Omental fat pad (tissue), 4 donors: ENCODE data around the gene RUNX3. TPM values are rescaled to one million over a fixed set of nuclear protein-coding genes. Genes with fewer than 3 reads are reported as not detected.

Source experiments
- ATAC-seq: fragments of 150-250 bp; one replicate; pipeline ENCODE4 v1.9.1; 2016; ENCODE audit warnings: mild to moderate bottlenecking, moderate library complexity; ENCODE audit not compliant: low FRiP score
- DNase-seq: peaks from one replicate; pipeline ENCODE4 v3.0.0-alpha.2; 2019; ENCODE audit warnings: low spot score
- total RNA-seq, 4 donors: library from RNA; depleted of rRNA; stranded (reverse); fragments of >200 nt; gene quantifications; one replicate each; pipeline ENCODE4 v1.1.0, GENCODE V29; 2016
- TF ChIP-seq, protein P1 (sequence below), 3 donors: fragments of 450-650 bp; IDR thresholded peaks; one replicate each; pipeline ENCODE4 v1.5.1; 2016 to 2017; ENCODE audit warnings: antibody characterized with exemption in 3 of 3, mild to moderate bottlenecking in 3 of 3, moderate library complexity in 2 of 3

The RUNX3 gene
- total RNA-seq, 4 donors from 2014 or later, result 1.6 to 6.7 (median 3.8) TPM

DNA sequence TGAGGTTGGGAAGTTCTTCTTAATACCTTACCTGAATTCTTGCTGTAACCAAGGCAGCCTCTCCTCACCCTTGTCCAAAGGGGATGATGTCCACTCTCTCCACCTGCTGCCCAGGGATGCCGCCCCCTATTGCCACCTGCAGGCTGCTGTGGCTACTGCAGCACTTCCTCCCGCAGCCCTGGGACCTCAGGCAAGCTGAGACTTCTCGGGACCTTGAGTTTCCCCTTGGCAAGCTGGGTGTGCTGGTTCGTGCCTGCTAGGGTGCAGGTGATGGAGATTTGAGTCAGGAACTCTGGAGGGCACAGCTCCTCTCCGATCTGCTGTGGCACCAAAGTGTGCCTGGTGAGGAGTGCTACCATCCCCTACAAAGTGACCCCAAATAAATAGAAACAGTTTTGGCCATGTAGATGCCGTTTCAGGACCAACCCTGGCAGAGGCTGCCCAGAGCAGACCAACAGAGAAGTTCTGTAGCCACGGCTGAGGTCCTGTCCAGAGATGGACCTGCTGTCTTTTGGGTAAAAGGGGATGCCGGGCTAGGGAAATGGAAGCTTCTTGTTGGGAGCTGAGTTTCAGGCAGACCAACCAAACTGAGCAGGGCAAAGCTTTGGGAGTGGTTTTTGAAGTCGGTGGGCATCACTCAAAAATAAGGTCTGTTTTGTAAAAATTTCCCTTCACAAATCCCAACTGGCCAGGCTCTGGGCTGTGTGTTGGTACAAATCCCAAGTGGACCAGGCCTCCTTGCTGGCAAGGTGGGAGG, 31.7 kb downstream of the RUNX3 start:
- ATAC-seq (no peak), DNase-seq (peak; percentile 25)
- TF ChIP-seq, protein P1, sequence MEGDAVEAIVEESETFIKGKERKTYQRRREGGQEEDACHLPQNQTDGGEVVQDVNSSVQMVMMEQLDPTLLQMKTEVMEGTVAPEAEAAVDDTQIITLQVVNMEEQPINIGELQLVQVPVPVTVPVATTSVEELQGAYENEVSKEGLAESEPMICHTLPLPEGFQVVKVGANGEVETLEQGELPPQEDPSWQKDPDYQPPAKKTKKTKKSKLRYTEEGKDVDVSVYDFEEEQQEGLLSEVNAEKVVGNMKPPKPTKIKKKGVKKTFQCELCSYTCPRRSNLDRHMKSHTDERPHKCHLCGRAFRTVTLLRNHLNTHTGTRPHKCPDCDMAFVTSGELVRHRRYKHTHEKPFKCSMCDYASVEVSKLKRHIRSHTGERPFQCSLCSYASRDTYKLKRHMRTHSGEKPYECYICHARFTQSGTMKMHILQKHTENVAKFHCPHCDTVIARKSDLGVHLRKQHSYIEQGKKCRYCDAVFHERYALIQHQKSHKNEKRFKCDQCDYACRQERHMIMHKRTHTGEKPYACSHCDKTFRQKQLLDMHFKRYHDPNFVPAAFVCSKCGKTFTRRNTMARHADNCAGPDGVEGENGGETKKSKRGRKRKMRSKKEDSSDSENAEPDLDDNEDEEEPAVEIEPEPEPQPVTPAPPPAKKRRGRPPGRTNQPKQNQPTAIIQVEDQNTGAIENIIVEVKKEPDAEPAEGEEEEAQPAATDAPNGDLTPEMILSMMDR (IDR thresholded peaks at IDR 0.05), result no peak

DNA sequence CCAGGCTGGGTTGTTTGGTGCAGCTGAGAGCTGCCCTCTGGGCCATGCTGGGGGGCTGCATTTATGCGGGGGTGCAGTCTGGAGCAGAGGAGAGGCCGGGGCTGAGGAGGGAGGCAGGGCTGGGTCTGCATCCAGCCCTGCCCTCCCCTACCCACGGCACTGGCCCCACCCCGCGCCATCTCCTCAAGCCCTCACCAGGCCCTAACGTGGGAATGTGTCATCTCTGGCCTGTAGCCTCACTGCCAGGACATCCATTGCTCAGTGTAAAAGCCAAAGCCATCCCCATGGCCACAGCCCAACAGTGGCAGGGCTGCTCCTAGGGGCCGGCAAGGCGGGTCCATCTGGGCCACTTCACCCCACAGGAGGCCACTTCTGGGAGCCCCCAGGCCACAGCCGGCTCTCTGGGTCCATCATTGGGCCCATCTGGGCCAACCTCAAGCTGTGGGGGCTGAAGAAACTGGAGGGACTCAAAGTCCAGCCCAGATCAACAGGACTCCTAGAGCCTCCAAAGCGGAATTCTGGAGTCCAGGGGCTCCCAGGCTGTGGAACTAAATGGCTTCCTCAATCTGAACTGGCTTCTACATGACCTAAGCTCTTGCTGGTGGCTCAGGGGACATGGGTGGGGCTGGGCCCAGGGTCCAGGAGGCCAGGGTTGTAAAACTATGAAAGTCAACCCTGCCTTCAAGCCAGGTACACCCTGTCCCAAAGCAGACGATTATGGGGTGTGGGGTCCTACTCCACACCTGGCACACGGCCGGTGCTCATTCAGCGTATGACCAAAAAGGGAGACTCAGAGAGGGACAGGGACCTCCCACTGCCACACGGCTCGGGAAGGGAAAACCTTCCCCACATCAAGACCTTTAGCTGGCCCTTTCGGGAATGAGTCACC, 32.6 kb downstream of the RUNX3 start:
- TF ChIP-seq, protein P1 (IDR thresholded peaks at IDR 0.05), result no peak
- ATAC-seq (no peak), DNase-seq (peak; percentile 16)

DNA sequence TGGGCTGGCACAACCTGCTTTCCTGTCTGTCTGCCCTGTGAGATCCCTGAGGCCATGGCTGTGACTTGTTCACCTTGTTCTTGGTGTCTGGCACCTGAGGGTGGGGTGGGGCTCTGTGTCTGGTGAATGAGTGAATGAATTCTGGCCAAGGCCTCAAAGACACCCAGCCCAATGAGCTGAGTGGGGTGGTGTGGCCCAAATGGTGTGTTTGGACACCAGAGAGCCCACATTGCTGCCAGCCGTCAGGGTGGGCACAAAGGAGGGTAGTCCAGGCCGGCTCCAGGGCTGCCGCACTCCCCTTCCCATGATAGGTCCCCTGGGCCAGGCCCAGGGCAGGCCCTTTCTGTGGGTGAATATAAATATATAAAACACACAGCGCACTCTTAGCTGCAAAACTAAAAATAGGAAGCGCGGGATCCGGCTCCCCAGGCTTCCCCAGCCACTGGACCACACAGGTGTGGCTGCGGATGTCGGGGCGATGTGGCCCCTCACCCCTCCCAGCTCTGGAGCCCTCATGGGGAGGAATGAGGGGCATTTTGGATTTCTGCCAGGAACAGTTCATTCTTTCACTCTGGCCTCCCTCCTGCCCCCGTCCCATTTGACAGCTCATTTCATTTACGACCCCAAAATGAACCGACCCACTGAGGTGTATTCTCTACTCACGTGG, 33.3 kb downstream of the RUNX3 start:
- peak; percentile 17 for DNase-seq
- ATAC-seq, result no peak
- TF ChIP-seq, protein P1 (IDR thresholded peaks at IDR 0.05), result no peak

- ATAC-seq (no peak), DNase-seq (peak; percentile 7)
- TF ChIP-seq, protein P1 (IDR thresholded peaks at IDR 0.05), result no peak
These were observed 33.9 kb downstream of the RUNX3 start for GRCh38 chr1:24896176-24896575.

DNA sequence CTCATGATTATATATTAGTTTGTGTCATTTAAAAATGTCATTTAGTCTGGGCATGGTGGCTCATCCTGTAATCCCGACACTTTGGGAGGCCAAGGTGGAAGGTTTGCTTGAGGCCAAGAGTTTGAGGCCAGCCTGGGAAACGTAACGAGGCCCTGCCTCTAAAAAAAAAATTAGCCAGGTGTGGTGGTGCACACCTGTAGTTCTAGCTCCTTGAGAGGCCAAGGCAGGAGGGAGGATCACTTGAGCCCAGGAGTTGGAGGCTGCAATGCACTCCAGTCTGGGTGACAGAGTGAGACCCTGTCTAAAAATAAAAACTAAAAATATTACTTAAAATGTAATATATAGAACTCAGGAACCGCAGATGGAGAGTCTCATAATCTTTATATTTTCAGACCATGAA, 34.6 kb downstream of the RUNX3 start:
- DNase-seq (peak; percentile 9), ATAC-seq (no peak)
- TF ChIP-seq, protein P1 (IDR thresholded peaks at IDR 0.05), result no peak

DNA sequence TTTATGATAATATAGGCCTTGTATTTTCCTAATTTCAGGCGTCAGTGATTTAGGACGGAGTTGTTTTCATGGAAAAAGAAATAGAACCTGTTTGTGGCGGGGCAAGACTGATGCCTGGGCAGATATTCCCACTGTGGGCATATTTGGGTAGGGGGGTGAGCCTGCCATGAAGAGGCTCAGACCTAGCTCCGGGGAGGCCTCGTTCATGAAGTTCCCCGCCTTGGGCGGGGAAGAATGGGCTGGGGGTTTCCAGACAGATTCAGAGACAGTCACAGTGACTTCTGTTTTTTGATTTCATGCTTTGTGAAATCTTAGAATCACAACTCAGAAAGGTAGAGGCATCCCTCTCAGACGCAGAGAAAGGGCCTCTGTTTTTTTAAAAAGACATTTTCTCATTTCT, 36.1 kb downstream of the RUNX3 start:
- ATAC-seq (no peak), DNase-seq (no peak)
- TF ChIP-seq, protein P1 (IDR thresholded peaks at IDR 0.05), result no peak
